VCaP (cell line): ENCODE results near the gene RASAL2.
A peak's percentile ranks its signal among the peaks of the same experiment; 100 is the strongest.

Source experiments
- H3K27ac ChIP-seq: fragments of 450-650 bp; 2 replicates; pipeline ENCODE4 v1.5.1; 2017
- TF ChIP-seq, protein P1 (sequence below): fragments of 450-650 bp; conservative IDR thresholded peaks from 2 replicates; pipeline ENCODE4 v1.5.1; 2017; ENCODE audit warnings: mild to moderate bottlenecking, moderate library complexity

RASAL2 gene

DNA sequence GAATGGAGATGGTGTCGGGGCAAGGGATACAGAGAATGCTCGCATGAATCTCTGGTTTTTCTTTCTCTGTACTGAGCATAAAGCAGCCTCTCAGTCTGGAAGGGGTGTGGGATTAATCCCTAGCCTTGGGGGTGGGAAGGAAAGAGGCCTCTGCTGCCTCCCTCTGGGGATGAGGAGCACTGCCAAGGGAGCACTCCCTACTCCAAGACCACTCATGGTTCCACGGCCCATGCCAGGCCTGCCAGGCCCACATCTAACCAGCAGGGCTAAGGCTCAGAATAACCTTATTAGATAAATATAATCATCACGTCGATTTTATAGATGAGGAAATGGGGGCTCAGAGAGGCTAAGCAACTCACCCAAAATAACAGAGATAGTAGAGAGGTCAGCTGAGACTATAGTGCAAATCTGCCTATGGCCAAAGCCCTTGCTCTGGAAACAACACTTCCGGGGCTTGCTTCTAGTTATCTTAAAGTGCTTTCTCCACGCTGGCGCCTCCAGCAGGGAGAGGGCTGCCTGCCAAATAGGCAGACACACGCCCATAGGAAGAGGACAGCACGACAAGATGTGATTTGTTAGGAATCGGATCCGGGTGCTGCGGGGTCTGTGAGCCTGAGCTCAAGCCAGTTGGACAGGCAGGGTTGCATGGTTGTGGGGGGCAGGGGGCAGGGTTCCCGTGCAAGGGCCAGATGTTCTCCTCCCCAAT, 419.5 kb downstream of the RASAL2 start:
- H3K27ac ChIP-seq, result peak overlapping the region; percentile 36
- TF ChIP-seq, protein P1, sequence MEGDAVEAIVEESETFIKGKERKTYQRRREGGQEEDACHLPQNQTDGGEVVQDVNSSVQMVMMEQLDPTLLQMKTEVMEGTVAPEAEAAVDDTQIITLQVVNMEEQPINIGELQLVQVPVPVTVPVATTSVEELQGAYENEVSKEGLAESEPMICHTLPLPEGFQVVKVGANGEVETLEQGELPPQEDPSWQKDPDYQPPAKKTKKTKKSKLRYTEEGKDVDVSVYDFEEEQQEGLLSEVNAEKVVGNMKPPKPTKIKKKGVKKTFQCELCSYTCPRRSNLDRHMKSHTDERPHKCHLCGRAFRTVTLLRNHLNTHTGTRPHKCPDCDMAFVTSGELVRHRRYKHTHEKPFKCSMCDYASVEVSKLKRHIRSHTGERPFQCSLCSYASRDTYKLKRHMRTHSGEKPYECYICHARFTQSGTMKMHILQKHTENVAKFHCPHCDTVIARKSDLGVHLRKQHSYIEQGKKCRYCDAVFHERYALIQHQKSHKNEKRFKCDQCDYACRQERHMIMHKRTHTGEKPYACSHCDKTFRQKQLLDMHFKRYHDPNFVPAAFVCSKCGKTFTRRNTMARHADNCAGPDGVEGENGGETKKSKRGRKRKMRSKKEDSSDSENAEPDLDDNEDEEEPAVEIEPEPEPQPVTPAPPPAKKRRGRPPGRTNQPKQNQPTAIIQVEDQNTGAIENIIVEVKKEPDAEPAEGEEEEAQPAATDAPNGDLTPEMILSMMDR, result no peak

DNA sequence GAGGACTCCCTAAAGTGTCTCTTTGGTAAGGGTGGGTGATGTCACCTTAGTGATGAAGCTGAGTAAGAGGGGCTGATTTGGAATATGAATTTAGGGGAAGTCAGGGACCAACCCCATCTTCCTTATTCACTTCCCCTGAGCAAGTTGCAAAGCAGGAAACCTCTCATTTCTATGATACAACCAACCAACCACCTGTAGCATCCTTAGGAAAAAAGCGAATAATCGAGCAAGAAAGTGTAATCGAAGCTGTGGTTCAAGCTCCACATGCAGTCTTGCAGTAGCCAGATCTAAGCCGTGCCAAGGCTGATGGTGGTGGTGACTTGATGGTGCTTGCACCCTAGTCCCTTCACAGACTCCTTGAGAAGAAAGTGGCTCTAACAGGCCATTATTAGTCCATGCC, 422.2 kb downstream of the RASAL2 start:
- H3K27ac ChIP-seq, result no peak overlapping the region
- TF ChIP-seq, protein P1, result no peak

DNA sequence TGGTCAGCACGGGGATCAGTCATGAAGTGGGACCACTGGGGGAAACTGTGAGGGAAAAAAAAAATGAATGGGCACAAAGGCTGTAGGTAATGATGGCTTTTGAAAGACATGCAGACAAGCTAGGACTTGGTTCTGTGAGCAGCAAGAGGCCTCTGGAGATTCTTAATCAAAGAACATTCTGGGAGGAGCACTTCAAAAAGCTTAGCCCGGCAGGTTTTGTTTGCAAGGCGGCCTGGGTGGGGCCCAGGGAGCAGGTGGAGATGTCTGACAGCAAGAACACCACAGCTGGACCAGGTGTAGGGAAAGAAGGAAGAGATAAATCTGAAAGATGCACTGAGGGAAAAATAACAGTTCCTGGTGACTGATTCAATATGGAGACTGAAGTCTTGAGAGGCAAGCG, 425.0 kb downstream of the RASAL2 start:
- H3K27ac ChIP-seq, result no peak overlapping the region
- TF ChIP-seq, protein P1, result no peak

DNA sequence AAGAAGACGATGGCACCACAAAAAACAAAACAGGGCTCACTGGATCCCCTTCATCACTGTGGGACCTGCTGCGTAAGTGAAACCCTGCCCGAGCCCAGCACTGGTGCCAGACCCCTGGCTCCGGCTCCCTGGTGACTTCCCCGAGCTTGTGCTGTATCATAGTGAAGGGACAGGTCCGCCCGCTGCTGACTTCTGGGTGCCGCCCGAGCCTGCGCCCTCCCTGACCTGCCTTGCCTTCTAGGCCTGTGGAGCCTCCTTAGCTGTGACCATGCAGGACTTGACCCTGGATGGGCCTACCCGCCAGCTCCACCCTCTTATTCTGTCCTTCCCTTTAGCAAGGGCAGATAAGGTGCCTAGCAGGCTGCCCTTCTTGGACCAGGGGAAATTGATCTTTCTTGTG, 426.9 kb downstream of the RASAL2 start:
- H3K27ac ChIP-seq, result no peak overlapping the region
- TF ChIP-seq, protein P1, result no peak

DNA sequence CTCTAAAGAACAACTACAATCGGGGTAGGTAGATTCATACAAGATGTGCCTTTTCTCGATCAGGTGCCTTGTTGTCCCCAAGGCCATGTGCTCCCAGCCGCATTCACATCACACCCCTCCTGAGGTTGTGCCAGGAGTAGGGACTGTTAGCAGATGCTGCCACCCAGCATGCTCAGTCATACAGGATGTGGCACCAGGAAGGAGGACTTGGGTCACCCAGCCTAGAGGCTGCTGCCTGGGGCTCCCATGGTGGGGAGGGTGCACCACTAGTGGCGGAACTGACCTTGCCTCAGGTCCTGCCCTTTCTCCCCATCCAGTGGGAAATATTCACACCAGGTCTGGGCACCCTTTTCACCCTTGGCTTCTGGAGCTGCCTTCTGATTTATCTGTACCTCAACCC, 427.3 kb downstream of the RASAL2 start:
- TF ChIP-seq, protein P1, result no peak
- H3K27ac ChIP-seq, result no peak overlapping the region

DNA sequence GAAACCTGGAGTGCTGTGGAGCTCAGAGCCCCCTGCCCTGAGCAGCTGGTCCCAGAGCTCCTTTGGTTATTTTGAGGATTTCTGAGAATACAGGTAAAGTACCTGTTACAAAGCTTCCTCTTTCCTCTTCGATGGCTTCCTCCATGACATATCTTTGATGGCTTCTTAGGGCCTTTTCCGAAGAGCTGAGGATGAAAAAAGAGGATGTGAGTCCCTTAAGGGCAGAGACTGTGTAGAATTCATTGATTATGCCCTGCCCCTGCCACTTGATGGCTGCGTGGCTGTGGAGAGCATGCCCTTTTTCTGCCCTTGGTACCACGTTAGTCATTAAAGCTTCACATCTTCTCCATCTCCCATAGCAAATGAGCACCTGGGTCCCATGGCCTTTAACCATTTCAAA, 433.2 kb downstream of the RASAL2 start:
- H3K27ac ChIP-seq, result no peak overlapping the region
- TF ChIP-seq, protein P1, result no peak

DNA sequence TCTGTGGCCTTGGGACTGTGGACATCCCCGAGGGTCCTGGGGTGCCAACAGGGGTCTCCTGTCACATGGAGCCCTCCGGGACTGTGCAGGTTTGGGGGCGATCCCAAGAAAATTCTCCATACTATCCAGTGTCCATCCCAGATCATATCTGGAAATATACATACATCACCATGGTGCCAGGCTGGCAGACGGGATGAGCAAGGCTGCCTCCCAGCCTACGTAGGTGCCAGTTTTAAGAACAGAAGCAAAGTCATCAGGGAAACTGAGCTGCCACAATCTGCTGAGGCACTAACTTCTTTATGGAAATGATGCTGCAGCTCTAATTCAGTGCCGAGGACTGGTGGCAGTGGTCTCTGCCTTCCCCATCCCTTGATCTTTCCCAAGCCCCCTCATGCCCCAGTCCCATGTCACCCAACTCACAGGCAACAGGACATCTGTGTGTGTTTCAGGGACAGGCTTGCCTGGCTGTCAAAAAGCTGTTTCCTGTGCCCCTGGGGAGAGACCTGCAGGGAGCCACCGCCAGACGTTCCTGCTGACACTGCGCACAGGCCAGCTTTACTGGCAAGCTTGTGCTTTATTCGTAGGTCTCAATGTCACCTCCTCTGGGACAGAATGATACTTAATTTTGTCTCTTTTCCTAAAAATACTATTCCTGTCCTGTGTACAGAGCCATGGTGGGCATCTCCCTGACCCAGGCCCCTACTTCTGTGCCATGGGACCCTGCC, 434.5 kb downstream of the RASAL2 start:
- TF ChIP-seq, protein P1, result no peak
- no peak overlapping the region for H3K27ac ChIP-seq
